SIG-M5 treated with dmso at 0.1 percent for 504 hours (cell line): ENCODE results near the gene UGT1A8.
"Not testable (repeated sequence)": the region's sequence is repeated elsewhere in the genome, so short reads cannot be mapped to it uniquely, and the experiment has no call there.

ENCODE experiments used
- DNase-seq: peaks from one replicate; lab custom pipeline; 2025; ENCODE audit not compliant: unreplicated experiment; lab: John Stamatoyannopoulos, UW

UGT1A8 gene

GRCh38 chr2:233684640-233685039 is 67.2 kb downstream of the UGT1A8 start:
- no peak for DNase-seq

GRCh38 chr2:233686928-233687327 is 69.5 kb downstream of the UGT1A8 start:
- no peak for DNase-seq

DNA sequence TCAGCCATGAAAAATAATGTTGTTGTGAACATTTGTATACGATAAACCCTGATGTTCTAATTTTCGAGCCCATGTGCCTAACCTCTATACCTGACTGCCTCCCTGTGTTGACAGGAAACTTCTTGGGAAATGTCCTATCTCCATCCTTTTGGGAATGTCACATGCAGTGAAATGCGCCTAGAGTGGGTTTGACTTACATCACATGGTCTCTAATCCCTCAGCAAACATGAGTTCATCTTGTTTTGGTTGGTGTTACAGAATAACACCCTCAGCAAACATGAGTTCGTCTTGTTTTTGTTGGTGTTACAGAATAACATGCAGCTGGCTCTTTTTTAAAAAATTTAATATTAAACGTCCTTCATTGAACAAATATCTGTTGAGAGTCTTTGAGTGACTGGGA is 70.9 kb downstream of the UGT1A8 start:
- DNase-seq, result no peak

GRCh38 chr2:233689031-233689430 is 71.6 kb downstream of the UGT1A8 start:
- DNase-seq, result no peak

DNA sequence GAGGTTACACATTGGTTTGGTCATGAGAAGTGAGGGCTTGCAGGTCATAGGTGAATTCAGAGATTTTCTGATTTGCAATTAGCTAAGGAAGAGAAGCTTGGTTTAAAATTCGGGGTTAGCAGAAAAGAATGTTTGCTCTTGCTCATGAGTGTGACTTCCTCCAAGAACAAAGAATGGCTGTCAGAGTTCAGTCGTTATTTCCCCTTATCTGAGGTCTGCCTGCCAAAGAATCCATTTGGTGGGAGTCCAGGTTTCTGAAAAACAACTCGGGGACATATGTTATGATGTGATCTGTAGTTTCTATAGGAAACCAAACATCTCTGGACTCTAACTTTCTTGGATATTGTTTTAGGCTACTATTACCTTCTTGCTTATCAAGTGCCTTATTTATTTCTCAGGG is 72.1 kb downstream of the UGT1A8 start:
- no peak for DNase-seq

- DNase-seq, result no peak
Measured at GRCh38 chr2:233690444-233690843, 73.0 kb downstream of the UGT1A8 start.

DNA sequence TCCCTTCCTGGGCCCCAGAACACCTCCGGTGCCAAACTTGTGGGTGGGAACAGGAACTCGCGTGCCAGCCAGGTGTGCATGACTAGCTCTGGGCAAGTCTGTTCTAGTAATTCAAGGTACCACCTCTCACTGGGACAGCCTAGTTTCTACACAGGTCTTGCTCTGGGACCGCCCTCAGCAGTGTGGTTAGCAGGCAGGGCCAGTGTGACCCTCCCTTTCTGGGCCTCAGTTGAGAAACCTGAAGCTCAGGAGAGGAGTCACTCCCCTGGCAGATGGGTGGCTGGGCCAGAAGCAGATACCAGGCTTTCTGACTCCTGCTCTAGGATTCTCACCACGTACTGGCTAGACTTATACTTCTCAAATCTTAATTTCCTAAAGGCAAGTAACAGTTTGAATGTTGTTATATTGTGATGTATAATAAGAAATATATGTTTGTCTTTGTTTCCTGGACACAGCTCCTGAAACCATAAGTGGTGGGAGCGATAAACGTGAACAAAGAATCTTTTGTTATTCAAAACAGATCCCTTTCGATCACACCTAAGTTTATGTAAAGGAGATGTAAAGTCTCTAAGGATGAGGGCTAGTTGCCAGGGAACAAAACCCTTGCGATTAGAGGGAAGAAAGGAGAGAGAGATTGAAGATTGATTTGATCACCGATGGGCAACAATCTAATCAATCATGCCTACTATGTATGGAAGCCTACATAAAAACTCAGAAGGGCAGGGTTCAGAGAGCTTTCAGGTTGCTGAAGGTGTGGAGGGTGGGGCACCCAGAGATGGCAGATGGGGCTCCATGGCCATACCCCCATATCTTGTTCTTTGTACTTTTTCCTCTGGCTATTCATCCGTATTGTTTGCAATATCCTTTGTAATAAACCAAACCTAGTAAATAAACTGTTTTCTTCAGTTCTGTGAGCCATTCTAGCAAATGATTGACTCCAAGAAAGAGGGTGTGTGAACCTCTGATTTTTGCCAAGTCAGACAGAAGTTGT is 74.3 kb downstream of the UGT1A8 start:
- no peak for DNase-seq

GRCh38 chr2:233692648-233693047 is 75.2 kb downstream of the UGT1A8 start, which contains the start of gene UGT1A6:
Gene UGT1A6, plus strand, starts transcription at chr2:233692890. Its CDS starts 115 bp downstream, at chr2:233693005.
- DNase-seq, result no peak

- DNase-seq, result no peak
Measured at GRCh38 chr2:233693963-233694362, 76.5 kb downstream of the UGT1A8 start.

DNA sequence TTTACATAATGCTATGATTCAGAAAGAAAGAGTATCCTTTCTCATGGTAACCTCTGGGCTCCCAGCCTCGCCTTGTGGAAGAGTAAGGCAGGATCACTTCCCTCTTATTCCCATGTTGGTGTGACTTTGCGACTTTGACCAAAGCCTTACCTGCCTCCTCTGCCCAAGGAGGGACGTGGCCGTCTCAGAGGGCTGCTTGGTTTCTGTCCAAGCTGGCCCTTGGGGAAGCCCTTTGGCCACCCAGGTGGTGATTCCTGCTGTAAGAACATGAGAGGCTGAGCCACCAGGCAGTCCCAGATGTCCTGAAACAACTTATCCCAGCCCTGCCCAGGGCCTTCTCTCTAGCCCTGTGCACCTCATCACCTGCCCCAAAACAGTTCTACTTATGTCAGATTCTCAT is 81.3 kb downstream of the UGT1A8 start:
- no peak for DNase-seq

DNA sequence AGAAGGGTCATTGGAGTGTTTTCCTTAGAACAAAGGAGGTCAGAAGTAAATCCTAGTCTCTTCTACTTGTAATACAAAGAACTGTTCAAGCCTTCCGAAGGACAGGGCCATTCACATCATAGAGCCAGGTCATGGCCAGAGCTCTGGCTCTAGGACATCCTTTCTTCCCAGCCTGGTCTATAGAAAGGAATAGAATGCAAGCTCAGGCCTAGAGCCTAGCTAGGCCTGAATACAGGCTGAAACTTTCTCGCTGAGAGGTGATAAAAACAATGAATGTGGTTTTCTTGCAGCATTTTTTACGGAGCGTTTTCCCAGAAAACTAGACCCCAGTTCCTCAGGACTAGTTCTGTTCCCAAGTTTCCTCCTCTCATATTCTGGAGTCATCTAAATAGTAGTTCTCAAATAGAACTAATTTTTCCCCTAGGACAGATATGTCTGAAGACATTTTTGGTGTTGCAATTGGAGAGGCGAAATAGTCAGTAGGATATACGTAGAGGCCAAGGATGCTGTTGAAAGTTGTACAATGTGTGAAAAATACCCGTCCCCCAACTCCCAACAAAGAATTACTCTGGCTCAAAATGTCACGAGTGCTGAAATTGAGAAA is 82.1 kb downstream of the UGT1A8 start:
- DNase-seq, result no peak

GRCh38 chr2:233700028-233700635 is 82.7 kb downstream of the UGT1A8 start:
- peak; percentile 14 for DNase-seq

DNA sequence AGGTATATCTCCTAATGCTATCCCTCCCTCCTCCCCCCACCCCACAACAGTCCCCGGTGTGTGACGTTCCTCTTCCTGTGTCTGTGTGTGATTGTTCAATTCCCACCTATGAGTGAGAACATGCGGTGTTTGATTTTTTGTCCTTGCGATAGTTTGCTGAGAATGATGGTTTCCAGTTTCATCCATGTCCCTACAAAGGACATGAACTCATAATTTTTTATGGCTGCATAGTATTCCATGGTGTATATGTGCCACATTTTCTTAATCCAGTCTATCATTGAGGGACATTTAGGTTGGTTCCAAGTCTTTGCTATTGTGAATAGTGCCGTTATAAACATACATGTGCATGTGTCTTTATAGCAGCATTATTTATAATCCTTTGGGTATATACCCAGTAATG is 83.4 kb downstream of the UGT1A8 start:
- not testable (repeated sequence) for DNase-seq

- no peak for DNase-seq
Measured at GRCh38 chr2:233702238-233702637, 84.8 kb downstream of the UGT1A8 start.

- DNase-seq, result peak; percentile 25
Measured at GRCh38 chr2:233705911-233706506, 88.6 kb downstream of the UGT1A8 start.

DNA sequence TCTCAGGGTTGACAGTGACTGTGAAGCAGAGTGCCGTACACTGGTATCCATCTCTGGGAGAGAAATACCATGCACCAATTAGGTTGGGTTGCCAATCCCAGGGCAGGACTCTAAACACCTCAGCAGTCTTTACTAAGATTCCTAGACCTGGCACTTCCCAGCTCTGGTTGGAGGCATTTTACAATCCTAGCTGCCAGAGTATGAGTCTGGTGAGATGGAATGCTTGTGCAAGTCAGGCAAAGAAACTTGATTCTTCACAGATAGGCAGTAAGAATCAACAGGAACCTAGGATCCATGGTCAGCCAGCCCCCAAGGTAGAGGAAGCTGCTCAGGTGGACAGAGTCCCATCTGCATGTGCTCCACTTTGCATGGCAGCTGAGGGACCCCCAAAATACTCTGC is 89.3 kb downstream of the UGT1A8 start:
- no peak for DNase-seq

DNA sequence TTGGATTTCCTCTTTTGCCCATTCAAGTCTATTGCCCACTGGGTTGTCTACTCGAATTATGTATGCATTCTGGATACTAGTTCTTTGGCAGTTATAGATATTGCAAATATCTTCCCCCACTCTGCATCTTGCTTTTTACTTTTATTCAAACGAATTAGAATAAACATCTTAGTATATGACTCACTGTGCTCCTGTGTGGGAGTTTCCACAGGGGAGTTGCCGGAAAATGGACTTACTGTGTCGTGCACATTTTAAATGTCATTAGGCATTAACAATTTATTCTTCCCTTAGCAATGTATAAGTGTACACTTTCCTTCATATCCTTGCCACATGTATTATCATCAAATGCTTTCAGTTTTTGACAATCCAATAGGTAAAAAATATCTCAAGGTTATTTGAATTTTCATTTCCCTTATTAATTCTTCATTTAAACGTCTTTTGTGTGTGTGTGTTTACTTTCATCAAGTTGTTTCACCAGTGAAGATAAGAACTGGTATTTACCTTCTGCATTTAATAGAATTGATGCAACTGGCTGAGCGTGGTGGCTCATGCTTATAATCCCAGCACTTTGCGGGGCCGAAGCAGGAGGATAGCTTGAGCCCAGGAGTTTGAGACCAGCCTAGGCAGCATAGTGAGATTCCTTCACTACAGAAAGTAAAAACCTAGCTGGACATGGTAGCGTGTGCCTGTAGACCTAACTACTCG is 90.7 kb downstream of the UGT1A8 start:
- no peak for DNase-seq

- DNase-seq, result no peak
Measured at GRCh38 chr2:233708942-233709341, 91.5 kb downstream of the UGT1A8 start.

DNA sequence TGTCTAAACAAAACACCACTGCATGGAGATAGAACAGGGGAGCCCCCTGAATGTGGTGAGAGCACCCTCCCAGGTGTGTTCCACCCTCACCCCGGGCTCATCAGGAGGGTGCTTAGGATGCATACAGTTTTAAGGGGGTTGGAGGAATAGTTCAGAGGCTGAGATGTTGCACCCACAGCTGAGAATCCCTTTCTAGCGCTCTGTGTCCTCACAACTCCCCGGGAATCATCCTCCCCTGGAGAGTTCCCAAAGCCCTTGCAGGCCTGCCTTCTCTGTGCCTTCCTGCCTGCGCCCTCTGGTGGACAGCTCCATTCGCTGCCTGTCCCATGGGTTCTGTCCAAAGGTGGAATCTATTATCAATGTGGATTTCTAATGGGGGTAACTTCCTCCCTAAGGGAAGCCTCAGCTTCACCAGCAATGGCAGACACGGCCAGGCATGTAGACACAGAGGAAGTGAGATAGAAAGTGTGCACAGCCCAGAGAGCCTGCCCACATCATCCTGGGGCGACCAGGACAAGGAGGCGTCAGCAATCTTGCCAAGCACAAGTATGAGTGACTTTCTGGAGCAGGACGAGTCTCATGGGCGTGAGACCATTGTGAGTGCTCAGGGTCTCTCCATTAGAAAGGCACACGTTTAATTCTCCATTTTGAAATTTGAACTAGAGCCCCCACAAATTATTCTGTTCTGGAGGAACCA is 94.0 kb downstream of the UGT1A8 start:
- DNase-seq, result peak; percentile 53

DNA sequence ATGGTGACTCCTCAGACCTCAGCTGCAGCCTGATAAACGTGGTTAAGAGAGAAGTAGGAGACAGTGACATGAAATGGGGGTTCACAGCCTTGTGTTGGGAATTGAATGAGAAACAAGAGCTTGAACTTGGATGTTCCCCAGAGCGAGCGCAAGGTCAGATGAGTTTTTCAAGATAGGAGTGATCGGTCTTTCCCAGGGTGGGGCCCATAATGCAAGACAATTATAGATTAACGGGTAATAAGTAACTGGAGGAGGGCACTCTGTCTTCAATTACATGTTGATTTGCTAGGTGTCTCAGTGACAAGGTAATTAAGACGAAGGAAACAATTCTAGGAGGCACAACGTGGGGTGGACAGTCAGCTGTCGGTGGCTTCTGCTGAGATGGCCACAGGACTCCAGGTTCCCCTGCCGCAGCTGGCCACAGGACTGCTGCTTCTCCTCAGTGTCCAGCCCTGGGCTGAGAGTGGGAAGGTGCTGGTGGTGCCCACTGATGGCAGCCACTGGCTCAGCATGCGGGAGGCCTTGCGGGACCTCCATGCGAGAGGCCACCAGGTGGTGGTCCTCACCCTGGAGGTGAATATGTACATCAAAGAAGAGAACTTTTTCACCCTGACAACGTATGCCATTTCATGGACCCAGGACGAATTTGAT is 95.3 kb downstream of the UGT1A8 start, which contains the start of gene UGT1A5:
TSS of gene UGT1A5 (plus strand) at position 297 of the 651 bp plus-strand sequence. CDS start at position 382, 85 bp downstream.
- DNase-seq, result no peak
